ENCODE measurements around the gene SETD1B.

Gene SETD1B

GRCh38 chr12:121810234-121810817 lies 6.5 kb downstream of the SETD1B start:
- DNase-seq, result no peak

GRCh38 chr12:121810833-121811433 lies 7.1 kb downstream of the SETD1B start:
- DNase-seq, result no peak

GRCh38 chr12:121811434-121812319 lies 7.9 kb downstream of the SETD1B start:
- peak; percentile 78 for DNase-seq

- DNase-seq, result peak; percentile 65
Observed at GRCh38 chr12:121812320-121812871, 8.6 kb downstream of the SETD1B start.

- no peak for DNase-seq
Observed at GRCh38 chr12:121812921-121813896, 9.4 kb downstream of the SETD1B start.

GRCh38 chr12:121813951-121814350 lies 10.1 kb downstream of the SETD1B start:
- no peak for DNase-seq

GRCh38 chr12:121814429-121815119 lies 10.8 kb downstream of the SETD1B start:
- no peak for DNase-seq

- DNase-seq, result no peak
Observed at GRCh38 chr12:121815263-121815662, 11.5 kb downstream of the SETD1B start.

- no peak for DNase-seq
Observed at GRCh38 chr12:121816925-121817647, 13.3 kb downstream of the SETD1B start.

GRCh38 chr12:121817648-121818043 lies 13.8 kb downstream of the SETD1B start:
- no peak for DNase-seq

GRCh38 chr12:121819212-121819949 lies 15.6 kb downstream of the SETD1B start:
- DNase-seq, result no peak

- DNase-seq, result no peak
Observed at GRCh38 chr12:121820056-121820455, 16.2 kb downstream of the SETD1B start.

GRCh38 chr12:121822393-121823100 lies 18.7 kb downstream of the SETD1B start:
- DNase-seq, result no peak

GRCh38 chr12:121823101-121823726 lies 19.4 kb downstream of the SETD1B start:
- DNase-seq, result no peak

- no peak for DNase-seq
Observed at GRCh38 chr12:121823727-121824115, 19.9 kb downstream of the SETD1B start.

GRCh38 chr12:121825041-121825523 lies 21.3 kb downstream of the SETD1B start:
- DNase-seq, result no peak

- DNase-seq, result no peak
Observed at GRCh38 chr12:121826318-121827150, 22.7 kb downstream of the SETD1B start.
